ENCODE results near the gene LAGE3.

The LAGE3 gene

DNA sequence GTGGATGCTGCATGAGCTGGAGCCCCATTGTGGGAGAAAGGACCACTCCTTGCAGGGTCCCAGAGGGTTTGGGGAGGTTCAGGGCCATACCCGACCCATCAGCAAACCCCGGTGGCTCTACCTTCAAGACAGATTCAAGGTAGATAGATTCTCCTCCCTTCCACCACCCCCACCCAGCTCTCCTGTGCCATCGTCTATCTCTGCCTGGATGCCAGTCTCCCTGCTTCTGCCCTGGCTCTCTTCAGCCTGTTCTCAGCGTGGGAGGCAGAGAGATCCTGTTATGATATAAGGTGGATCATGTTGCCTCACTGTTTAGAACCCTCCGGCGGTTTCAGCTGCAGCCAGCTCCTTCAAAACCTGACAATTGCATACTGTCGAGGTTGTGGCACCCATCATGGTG, 5.4 kb downstream of the LAGE3 start:
- no peak for DNase-seq

GRCh38 chrX:154472685-154473632, 6.1 kb downstream of the LAGE3 start:
- DNase-seq: no peak

DNA sequence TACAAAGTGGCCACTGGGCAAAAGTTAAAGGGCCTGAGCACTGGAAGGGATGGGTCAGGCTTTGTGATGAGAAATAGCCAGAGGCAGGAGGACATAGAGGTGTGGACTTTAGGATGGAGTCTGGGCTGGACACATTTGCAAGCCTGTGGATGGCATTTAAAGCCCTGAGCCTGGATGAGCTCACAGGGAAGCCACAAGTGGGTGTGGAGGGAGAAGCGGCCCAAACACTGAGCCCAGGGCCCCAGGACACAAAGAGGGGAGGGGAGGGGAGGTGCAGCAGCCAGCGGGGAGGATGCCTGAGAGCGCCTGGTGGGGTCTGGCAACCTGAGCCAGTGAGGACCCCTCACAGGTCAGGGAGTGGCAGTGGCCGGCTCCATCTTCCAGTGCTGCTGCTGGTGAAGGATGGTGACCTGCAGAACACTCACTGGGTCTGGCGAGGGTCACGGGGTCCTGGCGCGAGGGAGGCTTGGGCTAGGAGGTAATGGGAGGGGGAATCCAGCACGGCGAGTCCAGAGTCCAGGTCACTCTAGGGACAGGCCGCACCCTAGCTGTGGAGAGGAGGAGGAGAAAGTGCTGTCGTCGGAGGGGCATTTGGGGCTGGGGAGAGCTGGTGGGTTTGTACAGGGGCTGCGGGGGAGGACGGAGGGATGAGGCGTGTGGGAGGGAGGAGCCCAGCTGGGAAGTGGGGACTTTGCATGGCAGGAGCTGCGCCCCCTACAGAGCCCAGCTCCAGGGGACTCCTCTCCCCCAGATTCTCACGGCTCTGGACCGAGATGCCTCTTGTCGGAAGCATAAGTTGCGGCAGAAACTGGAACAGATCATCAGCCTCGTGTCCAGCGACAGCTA, 7.0 kb downstream of the LAGE3 start:
- DNase-seq: no peak

GRCh38 chrX:154470914-154471568, 8.0 kb downstream of the LAGE3 start:
- no peak for DNase-seq

DNA sequence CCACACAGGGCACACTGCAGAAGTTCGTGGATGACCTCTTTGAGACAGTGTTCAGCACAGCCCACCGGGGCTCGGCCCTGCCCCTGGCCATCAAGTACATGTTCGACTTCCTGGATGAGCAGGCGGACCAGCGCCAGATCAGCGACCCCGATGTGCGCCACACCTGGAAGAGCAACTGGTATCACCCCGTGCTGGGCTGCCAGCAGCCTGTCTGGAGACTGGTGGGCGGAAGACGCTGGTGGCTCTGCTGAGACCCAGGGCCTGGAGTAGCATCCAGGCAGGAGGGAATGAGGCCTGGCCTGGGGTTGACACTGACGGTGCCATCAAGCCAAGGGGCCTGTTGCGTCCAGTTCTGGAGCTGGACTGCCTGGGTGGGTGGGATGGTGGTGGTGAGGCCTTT, 8.6 kb downstream of the LAGE3 start:
- no peak for DNase-seq

DNA sequence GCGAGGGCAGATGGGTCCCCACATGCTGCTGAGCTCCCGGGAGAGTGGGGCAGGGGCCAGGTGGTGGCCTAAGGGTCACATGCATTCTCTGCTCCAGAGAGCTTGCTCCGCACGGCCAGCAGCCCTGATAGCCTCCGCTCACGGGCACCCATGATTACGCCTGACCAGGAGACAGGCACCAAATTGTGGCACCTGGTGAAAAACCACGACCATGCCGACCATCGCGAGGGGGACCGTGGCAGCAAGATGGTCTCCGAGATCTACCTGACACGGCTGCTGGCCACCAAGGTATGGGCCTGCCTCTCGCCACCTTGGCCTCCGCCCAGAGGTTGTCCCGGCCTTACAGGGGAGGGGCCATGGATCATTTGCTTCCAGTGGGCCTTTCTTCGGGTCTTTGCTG, 9.2 kb downstream of the LAGE3 start:
- no peak for DNase-seq

GRCh38 chrX:154469114-154469513, 10.0 kb downstream of the LAGE3 start:
- no peak for DNase-seq

GRCh38 chrX:154468217-154468616, 10.9 kb downstream of the LAGE3 start:
- no peak for DNase-seq

- DNase-seq: no peak
Measured at GRCh38 chrX:154467556-154467955, 11.5 kb downstream of the LAGE3 start.

GRCh38 chrX:154466907-154467306, 12.2 kb downstream of the LAGE3 start:
- DNase-seq: no peak

- DNase-seq: no peak
Measured at GRCh38 chrX:154466036-154466435, 13.0 kb downstream of the LAGE3 start.

- no peak for DNase-seq
Measured at GRCh38 chrX:154465601-154466000, 13.5 kb downstream of the LAGE3 start.

- DNase-seq: no peak
Measured at GRCh38 chrX:154464806-154465365, 14.2 kb downstream of the LAGE3 start.

DNA sequence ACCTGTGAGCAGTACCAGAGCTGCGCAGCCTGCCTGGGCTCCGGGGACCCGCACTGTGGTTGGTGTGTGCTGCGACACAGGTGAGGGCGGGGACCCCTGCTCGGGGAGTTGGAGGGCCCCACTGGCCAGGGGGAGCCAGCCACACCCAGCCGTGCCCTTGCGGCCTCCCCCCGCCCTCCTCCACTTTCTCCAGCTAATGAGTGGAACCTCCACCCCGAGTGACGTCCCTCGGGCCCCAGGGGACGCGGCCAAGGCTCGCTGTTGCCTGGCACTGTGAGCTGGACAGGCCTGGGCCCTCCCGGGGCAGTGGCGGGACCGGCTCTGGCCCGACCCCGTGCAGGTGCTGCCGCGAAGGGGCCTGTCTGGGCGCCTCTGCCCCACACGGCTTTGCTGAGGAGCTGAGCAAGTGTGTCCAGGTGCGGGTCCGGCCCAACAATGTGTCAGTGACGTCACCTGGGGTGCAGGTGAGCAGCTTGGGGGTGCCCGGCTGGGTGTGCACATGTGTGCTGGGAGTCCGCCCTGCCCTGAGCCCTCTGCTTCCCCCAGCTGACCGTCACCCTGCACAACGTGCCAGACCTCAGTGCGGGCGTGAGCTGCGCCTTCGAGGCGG, 15.4 kb downstream of the LAGE3 start:
- no peak for DNase-seq

DNA sequence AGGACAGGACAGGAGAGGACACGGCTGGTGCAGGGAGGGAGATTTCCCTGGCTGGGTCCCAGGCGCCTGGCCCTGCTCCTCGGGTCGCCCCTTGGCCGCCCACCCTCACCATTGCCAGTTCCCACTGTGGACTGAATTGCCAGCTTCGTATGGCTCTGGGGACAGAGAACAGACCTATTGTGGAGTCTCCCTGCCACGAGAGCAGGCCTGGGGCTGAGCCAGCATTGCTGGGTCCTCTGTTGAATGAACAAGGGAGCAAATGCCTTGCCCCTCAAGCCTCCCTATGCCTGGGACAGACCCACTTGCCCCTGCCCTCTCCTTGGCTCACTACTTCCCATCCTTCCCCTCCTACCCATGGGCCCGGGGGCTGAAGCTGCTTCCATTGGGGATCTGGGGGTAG, 16.7 kb downstream of the LAGE3 start:
- DNase-seq: no peak

DNA sequence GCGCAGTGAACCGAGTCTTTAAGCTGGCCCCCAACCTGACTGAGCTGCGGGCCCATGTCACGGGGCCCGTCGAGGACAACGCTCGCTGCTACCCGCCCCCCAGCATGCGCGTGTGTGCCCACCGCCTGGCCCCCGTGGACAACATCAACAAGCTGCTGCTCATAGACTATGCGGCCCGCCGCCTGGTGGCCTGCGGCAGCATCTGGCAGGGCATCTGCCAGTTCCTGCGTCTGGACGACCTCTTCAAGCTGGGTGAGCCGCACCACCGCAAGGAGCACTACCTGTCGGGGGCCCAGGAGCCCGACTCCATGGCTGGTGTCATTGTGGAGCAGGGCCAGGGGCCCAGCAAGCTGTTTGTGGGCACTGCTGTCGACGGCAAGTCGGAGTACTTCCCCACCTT, 18.8 kb downstream of the LAGE3 start:
- no peak for DNase-seq

DNA sequence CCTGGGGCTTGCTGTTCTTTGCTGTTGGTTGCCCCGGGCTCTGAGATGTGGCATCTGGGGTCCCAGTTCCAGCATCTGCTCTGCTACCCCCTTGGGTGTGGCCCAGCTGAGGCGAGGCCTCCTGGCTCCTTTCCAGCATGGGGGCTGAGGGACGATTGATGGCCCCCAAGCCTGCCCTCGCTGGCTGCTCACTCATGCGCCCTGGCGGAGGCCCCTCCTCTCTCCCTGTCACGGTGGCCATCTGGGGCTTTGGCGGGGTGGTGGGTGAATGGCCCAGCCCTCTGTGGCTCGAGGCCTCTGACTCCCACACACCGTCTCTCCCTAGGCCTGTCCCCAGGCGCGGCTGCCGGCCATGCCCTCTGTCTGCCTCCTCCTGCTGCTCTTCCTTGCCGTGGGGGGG, 19.2 kb downstream of the LAGE3 start:
- DNase-seq: no peak

DNA sequence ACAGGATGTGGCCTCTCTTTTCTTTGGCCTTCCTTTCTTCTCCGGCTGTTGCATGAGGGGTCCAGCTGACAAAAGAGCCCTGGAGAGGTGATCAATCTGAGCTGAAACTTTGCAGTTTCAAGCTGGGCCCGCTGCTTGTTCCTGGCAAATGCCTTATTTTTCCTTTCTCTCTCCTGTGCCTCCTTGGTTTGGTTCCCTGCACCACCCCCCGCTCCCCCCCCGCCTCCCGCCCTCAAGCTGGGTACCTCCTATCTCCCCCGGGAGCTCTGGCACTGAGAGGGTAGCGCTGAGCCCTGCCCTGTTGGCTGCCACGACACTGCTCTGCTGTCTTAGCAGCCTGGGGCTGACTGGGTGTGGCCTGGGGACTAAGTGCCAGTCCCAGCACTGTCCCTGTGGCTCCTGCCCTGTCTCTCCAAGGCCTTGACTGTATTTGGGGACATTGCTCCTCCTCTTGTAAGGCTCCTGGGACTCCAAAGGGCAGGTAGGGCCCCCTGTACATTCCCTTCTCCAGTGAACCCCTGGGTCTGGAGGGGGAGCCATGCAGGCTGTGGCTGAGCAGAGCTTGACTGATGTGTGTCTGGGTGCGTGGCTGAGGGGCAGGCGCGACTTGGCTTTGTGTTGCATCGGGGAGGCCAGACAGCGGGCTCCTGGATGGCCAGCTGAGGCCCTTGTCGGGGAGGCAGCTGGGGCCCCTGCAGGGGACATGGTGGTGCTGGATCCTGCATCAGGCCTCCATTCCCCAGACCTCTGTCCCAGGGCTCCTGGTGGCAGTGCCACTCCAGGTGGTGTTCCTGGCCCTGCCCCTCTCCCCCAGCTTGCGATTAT, 19.9 kb downstream of the LAGE3 start:
- peak; percentile 38 to 39 for DNase-seq

GRCh38 chrX:154458116-154458953, 20.7 kb downstream of the LAGE3 start, which contains the start of gene PLXNA3:
PLXNA3 (plus strand) TSS chrX:154458281; CDS start chrX:154460184, 1,903 bp downstream.
- peak in 1 of 2 experiments; percentile 55 for DNase-seq

DNA sequence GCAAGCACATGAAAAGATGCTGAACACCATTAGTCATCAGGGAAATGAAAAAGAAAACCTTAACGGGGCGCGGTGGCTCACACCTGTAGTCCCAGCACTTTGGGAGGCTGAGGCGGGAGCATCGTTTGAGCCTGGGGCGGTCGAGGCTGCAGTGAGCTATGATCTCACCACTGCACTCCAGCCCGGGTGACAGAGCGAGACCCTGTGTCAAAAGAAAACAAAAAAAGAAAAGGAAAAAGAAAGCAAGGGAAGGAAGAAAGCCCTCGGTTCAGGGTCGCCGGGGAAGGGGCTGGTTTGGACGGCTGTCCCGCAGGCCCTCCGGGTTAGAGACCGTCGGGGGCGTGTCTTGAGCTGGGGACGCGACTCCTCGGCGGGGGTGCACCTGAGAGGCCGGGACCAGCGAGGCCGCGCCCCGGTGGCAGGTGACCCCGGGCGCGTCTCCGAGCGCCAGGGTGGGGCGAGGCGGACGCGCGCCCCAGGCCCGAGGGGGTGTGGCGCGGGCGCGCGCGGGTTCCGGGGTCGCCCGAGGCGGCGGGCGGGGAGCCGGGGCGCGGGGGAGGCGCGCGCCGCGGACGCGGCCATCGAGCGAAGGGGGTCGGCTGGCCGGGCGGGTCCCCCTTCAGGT, 21.5 kb downstream of the LAGE3 start:
- DNase-seq: peak; percentile 54 to 72
